Suprapubic skin (tissue), 4 donors: ENCODE measurements around the gene GRIN1. TPM values are rescaled to one million over a fixed set of nuclear protein-coding genes. Genes with fewer than 3 reads are reported as not detected.

ENCODE experiments used
- DNase-seq, 2 donors: peaks; one replicate each; pipeline ENCODE4 v3.0.0-alpha.2; 2019; ENCODE audit warnings: low spot score in 2 of 2
- H3K27ac ChIP-seq: fragments of 200-600 bp; sonication (generic); one replicate; pipeline ENCODE4 v1.5.1; 2019
- H3K27me3 ChIP-seq: fragments of 200-600 bp; sonication (generic); one replicate; pipeline ENCODE4 v1.5.1; 2019
- H3K36me3 ChIP-seq: fragments of 200-600 bp; sonication (generic); one replicate; pipeline ENCODE4 v1.5.1; 2019
- H3K4me1 ChIP-seq: fragments of 200-600 bp; sonication (generic); one replicate; pipeline ENCODE4 v1.5.1; 2019
- H3K4me3 ChIP-seq: fragments of 200-600 bp; sonication (generic); one replicate; pipeline ENCODE4 v1.5.1; 2019; ENCODE audit warnings: mild to moderate bottlenecking
- H3K9me3 ChIP-seq: fragments of 200-600 bp; sonication (generic); one replicate; pipeline ENCODE4 v1.5.1; 2019
- EP300 ChIP-seq: sonication (generic); formaldehyde crosslinking; IDR thresholded peaks from one replicate; pipeline ENCODE4 v1.6.1; 2017; ENCODE audit warnings: antibody characterized with exemption
- POLR2A ChIP-seq, 2 donors: fragments of 450-650 bp; IDR thresholded peaks; one replicate each; pipeline ENCODE4 v1.6.1; 2017; ENCODE audit warnings: antibody characterized with exemption in 2 of 2, mild to moderate bottlenecking in 2 of 2, moderate library complexity in 2 of 2
- POLR2AphosphoS5 ChIP-seq, 3 donors: sonication (generic); formaldehyde crosslinking; IDR thresholded peaks; one replicate each; pipeline ENCODE4 v1.6.1; 2017; ENCODE audit warnings: antibody characterized with exemption in 3 of 3
- WGBS: methylation state at CpG from one replicate; pipeline ENCODE4 v1.1.5; 2018; 5-methylcytosine and 5-hydroxymethylcytosine counted together
- total RNA-seq, 4 donors: library from RNA; depleted of rRNA; stranded (reverse); fragments of >200 nt; gene quantifications; one replicate each; pipeline ENCODE4 v1.1.0, GENCODE V29; 2016
- TF ChIP-seq, protein P1 (sequence below), 2 donors: fragments of 200-600 bp in 1 of 2; fragments of 450-650 bp in 1 of 2; sonication (generic) in 1 of 2; IDR thresholded peaks; one replicate each; pipeline ENCODE4 v1.5.1; 2016 to 2019; ENCODE audit warnings: antibody characterized with exemption in 2 of 2, mild to moderate bottlenecking in 1 of 2, moderate library complexity in 1 of 2

GRIN1 gene
- total RNA-seq, 4 donors from 2014 or later: 0.16 to 0.25 (median 0.16) TPM; not detected in 1

DNA sequence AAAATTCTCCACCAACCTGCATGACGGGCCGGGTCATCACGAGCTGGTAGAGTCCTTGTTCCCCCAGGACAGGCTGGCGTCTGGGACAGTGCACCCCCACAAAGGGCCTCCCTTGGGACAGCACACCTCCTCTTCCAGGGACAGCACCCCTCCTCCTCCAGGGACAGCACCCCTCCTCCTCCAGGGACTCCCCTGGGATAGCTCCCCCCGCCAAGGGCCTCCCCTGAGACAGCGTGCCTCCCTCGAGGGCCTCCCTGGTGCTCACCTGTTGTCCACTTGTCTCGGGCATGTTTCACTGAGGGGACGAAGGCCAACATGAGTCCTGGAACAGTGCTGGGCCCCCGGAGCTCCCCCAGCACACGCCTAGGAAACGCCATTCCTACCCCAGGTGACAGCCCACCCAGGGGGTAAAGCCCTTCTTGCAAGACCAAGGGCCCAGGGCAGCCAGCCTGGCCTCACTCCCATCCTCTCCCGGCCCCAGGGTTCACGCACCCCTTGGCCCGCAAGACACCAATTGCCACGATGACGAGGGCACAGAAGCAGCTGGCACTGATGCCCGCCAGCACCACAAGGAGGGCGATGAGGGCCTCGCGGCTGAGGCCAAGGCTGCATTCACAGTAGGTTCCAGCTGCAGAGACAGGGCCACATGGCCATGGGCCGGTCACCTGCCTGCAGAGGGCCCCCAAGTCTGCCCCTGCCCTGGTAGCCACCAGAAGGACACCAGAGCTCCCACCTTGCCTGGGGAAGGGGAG is 32.4 kb downstream of the GRIN1 start:
- Histone ChIP-seq H3K27me3 (peaks cover 68% of the 10 kb centered on the region), H3K36me3 (no peaks in the 10 kb centered on the region), H3K9me3 (no peaks in the 10 kb centered on the region), H3K4me1 (peaks cover 61% of the 10 kb centered on the region), H3K27ac (peak overlapping the region; percentile 79), H3K4me3 (no peak overlapping the region)
- TF ChIP-seq POLR2A (IDR thresholded peaks at IDR 0.05) (no peak), EP300 (no peak), POLR2AphosphoS5 (IDR thresholded peaks at IDR 0.05) (no peak)
- TF ChIP-seq, protein P1, sequence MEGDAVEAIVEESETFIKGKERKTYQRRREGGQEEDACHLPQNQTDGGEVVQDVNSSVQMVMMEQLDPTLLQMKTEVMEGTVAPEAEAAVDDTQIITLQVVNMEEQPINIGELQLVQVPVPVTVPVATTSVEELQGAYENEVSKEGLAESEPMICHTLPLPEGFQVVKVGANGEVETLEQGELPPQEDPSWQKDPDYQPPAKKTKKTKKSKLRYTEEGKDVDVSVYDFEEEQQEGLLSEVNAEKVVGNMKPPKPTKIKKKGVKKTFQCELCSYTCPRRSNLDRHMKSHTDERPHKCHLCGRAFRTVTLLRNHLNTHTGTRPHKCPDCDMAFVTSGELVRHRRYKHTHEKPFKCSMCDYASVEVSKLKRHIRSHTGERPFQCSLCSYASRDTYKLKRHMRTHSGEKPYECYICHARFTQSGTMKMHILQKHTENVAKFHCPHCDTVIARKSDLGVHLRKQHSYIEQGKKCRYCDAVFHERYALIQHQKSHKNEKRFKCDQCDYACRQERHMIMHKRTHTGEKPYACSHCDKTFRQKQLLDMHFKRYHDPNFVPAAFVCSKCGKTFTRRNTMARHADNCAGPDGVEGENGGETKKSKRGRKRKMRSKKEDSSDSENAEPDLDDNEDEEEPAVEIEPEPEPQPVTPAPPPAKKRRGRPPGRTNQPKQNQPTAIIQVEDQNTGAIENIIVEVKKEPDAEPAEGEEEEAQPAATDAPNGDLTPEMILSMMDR (IDR thresholded peaks at IDR 0.05): no peak
- WGBS: 74% methylated on average over 4 of the region's 22 CpGs
- no peak for DNase-seq

DNA sequence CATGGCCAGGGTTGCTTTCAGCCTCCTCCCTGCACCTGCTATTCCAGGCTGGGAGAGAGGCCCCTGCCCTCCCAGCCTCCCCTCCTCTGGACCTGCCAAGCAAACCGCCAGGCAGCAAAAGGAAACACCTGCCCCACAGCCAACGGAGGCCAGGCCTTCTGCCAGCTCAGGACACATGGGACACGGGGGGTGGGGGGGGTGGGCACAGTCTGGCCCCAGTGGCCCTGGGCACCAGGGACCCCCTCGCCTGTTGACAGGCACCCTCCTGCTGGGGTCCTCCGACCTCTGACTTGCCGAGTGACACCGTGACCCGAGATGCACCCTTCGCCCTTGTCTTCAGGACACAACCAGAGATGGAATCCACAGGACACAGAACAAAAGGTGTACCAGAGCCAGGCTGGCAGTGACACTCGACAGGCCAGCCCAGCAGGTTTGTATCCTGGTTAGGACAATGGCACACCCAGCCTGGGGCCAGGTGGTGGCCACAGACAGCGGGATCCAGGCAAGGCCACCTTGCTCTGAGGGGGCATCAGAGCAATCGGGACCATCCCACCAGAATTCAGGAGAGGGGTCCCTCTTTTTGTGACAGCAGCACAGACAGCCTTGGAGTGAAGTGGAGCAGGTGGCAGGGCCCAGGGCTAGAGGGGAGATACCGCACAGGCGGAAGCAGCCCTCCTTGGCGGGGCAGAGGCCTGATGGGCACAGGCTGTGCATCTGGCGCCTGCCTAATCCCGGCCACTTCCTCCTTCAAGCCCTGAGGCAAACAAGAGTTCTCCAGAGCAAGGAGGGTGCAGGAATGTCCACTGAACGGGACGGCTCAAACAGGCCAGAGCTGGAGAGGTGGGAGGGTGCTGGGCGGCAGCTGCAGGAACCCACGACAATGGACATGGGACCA is 34.2 kb downstream of the GRIN1 start:
- H3K27me3 ChIP-seq: peaks cover 49% of the 10 kb centered on the region
- H3K9me3 ChIP-seq: no peaks in the 10 kb centered on the region
- H3K4me3 ChIP-seq: no peak overlapping the region
- no peak for DNase-seq
- peak overlapping the region; percentile 79 for H3K27ac ChIP-seq
- WGBS: 44% methylated on average over 17 of the region's 21 CpGs
- peaks cover 53% of the 10 kb centered on the region for H3K4me1 ChIP-seq
- no peak for TF ChIP-seq EP300
- no peak for TF ChIP-seq POLR2AphosphoS5 (IDR thresholded peaks at IDR 0.05)
- TF ChIP-seq, protein P1 (IDR thresholded peaks at IDR 0.05): no peak
- no peak for TF ChIP-seq POLR2A (IDR thresholded peaks at IDR 0.05)
- H3K36me3 ChIP-seq: peaks cover 10% of the 10 kb centered on the region

DNA sequence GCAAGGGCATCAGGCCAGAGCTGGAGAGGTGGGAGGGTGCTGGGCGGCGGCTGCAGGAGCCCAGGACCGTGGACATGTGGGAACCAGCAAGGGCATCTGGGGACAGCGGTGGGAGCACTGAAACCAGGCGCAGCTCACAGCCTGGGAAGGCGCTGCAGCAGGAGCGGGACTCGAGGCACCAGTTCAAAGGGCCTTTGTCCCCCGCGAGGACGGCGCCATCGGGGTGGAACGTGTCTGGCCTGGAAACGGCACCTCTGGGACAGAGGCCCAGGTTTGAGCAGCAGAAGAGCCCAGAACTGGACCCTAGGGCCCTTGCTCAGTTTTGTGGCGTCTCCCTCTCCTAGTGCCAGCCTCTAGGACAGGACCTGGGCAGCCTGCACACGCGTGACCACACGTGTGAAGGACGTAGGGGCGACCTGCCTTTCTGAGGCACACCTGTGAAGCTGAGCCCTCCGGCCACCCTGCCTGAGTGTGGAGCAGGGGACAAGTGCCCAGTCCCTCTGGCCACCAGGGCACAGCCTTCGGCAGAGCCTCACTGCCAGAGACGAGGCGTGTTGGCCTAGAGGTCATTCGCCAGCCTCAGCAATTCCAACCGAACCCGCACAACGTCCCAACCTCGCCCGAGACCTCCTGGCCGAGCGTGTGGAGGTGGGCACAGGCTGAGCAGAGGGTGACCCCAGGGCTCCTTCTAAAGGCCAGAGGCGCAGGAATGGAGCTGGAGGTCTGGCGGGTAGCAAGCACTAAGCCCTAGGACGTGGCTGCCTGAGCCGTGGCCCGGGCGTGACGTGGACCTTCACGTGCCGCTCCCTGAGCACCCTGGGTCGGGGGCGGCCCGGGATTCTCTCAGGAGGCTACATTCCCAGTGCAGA is 35.1 kb downstream of the GRIN1 start:
- Histone ChIP-seq H3K9me3 (no peaks in the 10 kb centered on the region), H3K36me3 (peaks cover 19% of the 10 kb centered on the region), H3K4me3 (no peak overlapping the region), H3K27ac (peak overlapping the region; percentile 66), H3K4me1 (peaks cover 44% of the 10 kb centered on the region), H3K27me3 (peaks cover 40% of the 10 kb centered on the region)
- DNase-seq: no peak
- 74% methylated on average over 26 of the region's 45 CpGs for WGBS
- no peak for TF ChIP-seq EP300
- no peak for TF ChIP-seq POLR2AphosphoS5 (IDR thresholded peaks at IDR 0.05)
- TF ChIP-seq, protein P1 (IDR thresholded peaks at IDR 0.05): no peak
- TF ChIP-seq POLR2A (IDR thresholded peaks at IDR 0.05): no peak

- H3K4me3 ChIP-seq: no peak overlapping the region
- DNase-seq: no peak
- peaks cover 36% of the 10 kb centered on the region for H3K4me1 ChIP-seq
- WGBS: no CpG with 5 or more reads among the region's 34 CpGs
- TF ChIP-seq POLR2AphosphoS5 (IDR thresholded peaks at IDR 0.05) (no peak), EP300 (no peak), POLR2A (IDR thresholded peaks at IDR 0.05) (no peak)
- TF ChIP-seq, protein P1 (IDR thresholded peaks at IDR 0.05): no peak
- peaks cover 33% of the 10 kb centered on the region for H3K27me3 ChIP-seq
- H3K27ac ChIP-seq: peak overlapping the region; percentile 66
- peaks cover 26% of the 10 kb centered on the region for H3K36me3 ChIP-seq
- H3K9me3 ChIP-seq: no peaks in the 10 kb centered on the region
Observed at GRCh38 chr9:137174722-137175293, 35.9 kb downstream of the GRIN1 start.
